GM13976 (cell line): ENCODE results near the gene LIN54.
"Not testable (repeated sequence)": the region's sequence is repeated elsewhere in the genome, so short reads cannot be mapped to it uniquely, and the experiment has no call there.

Experiments
- DNase-seq: peaks from one replicate; pipeline ENCODE4 v3.0.0; 2012; ENCODE audit warnings: low spot score
- CTCF ChIP-seq: IDR thresholded peaks from 2 replicates; pipeline ENCODE4 v1.5.1; 2012; ENCODE audit warnings: borderline replicate concordance, mild to moderate bottlenecking; ENCODE audit not compliant: insufficient read depth; ENCODE audit errors: extremely low read depth, missing control alignments, control extremely low read depth
- in situ Hi-C: fragments of 300-500 bp; cut with MboI; formaldehyde crosslinking; loops from one replicate; pipeline ENCODE4 v1.12.0; 2022; ENCODE audit warnings: low sequenced_read_pairs, mixed read lengths, inconsistent platforms; ENCODE audit not compliant: unreplicated experiment

The LIN54 gene

GRCh38 chr4:82989575-82990429 is 20.8 kb downstream of the LIN54 start:
- in situ Hi-C loops = no loop called here
- TF ChIP-seq CTCF = no peak
- peak; percentile 72 for DNase-seq

GRCh38 chr4:82988323-82988832 is 22.2 kb downstream of the LIN54 start:
- in situ Hi-C loops = no loop called here
- no peak for TF ChIP-seq CTCF
- no peak for DNase-seq

GRCh38 chr4:82987519-82987918 is 23.1 kb downstream of the LIN54 start:
- DNase-seq, in situ Hi-C loops: not testable (repeated sequence)

GRCh38 chr4:82984459-82984858 is 26.2 kb downstream of the LIN54 start:
- no peak for TF ChIP-seq CTCF
- in situ Hi-C loops = no loop called here
- DNase-seq = no peak

GRCh38 chr4:82983444-82983843 is 27.2 kb downstream of the LIN54 start:
- TF ChIP-seq CTCF = no peak
- no peak for DNase-seq
- in situ Hi-C loops = no loop called here

GRCh38 chr4:82981138-82981537 is 29.5 kb downstream of the LIN54 start:
- TF ChIP-seq CTCF = no peak
- no peak for DNase-seq
- in situ Hi-C loops = no loop called here

GRCh38 chr4:82975792-82976191 is 34.8 kb downstream of the LIN54 start:
- TF ChIP-seq CTCF = no peak
- in situ Hi-C loops = no loop called here
- DNase-seq = no peak
